Vein endothelial cell (primary cell): ENCODE measurements around the gene GGA1. TPM values are rescaled to one million over a fixed set of nuclear protein-coding genes. Genes with fewer than 3 reads are reported as not detected.

ENCODE experiments used
- small RNA-seq: library from RNA; depleted of rRNA; stranded (forward); fragments of <200 nt; gene quantifications from one replicate; pipeline ENCODE3, GENCODE V24; 2012
- total RNA-seq: library from RNA; depleted of rRNA; stranded (reverse); fragments of >200 nt; gene quantifications from 2 replicates; pipeline ENCODE4 v1.2.3, GENCODE V29; 2012

The GGA1 gene
- 37.9 and 50.6 TPM in 2 replicates for total RNA-seq

GRCh38 chr22:37608477-37609239, at the start of gene GGA1:
Gene GGA1 (plus strand): TSS chr22:37608834. CDS start chr22:37608861, 27 bp downstream.

GRCh38 chr22:37559901-37560607, 48.6 kb upstream of the GGA1 start, which contains the start of gene CDC42EP1:
Gene CDC42EP1 (plus strand): TSS chr22:37560480. CDS start chr22:37566350, 5,870 bp downstream.

GRCh38 chr22:37639070-37639760, 30.6 kb downstream of the GGA1 start, which contains the start of gene SH3BP1:
Gene SH3BP1 (plus strand): TSS chr22:37639669. CDS start chr22:37639788, 119 bp downstream.

GRCh38 chr22:37658133-37659065, 49.8 kb downstream of the GGA1 start, which contains the start of gene PDXP:
Gene PDXP (plus strand): TSS chr22:37658723. CDS start chr22:37658783, 60 bp downstream.

GRCh38 chr22:37674951-37675929, 66.6 kb downstream of the GGA1 start, which contains the start of gene LGALS1:
Gene LGALS1 (plus strand): TSS chr22:37675636. CDS start chr22:37675703, 67 bp downstream.

Small RNAs within 50 kb of the gene (small RNA-seq; reads per million reads assigned to genes)
- gene RF00017 (not detected), gene RN7SL385P (not detected)

Other genes starting within 250 kb of the GGA1 start
- 0.10 and 0.33 TPM in 2 replicates for gene ELFN2, start 181.4 kb upstream of the GGA1 start, total RNA-seq
- 146 and 170 TPM in 2 replicates for gene MFNG, start 122.5 kb upstream of the GGA1 start, total RNA-seq
- gene CARD10, start 89.4 kb upstream of the GGA1 start, total RNA-seq: 34.4 and 43.8 TPM in 2 replicates
- 42.1 and 61.7 TPM in 2 replicates for gene CDC42EP1, start 48.4 kb upstream of the GGA1 start, total RNA-seq
- not detected in 2 replicates for gene LGALS2, start 28.7 kb upstream of the GGA1 start, total RNA-seq
- 0.98 and 1.4 TPM in 2 replicates for gene SH3BP1, start 30.8 kb downstream of the GGA1 start, total RNA-seq
- 11.8 and 15.4 TPM in 2 replicates for gene PDXP, start 49.9 kb downstream of the GGA1 start, total RNA-seq
- 2,855 and 3,057 TPM in 2 replicates for gene LGALS1, start 66.8 kb downstream of the GGA1 start, total RNA-seq
- gene NOL12, start 77.5 kb downstream of the GGA1 start, total RNA-seq: 15.0 and 21.0 TPM in 2 replicates
- 107 and 129 TPM in 2 replicates for gene TRIOBP, start 88.2 kb downstream of the GGA1 start, total RNA-seq
- 26.1 and 28.8 TPM in 2 replicates for gene GCAT, start 199.1 kb downstream of the GGA1 start, total RNA-seq
- gene GALR3, start 214.5 kb downstream of the GGA1 start, total RNA-seq: 0.33 TPM in 1 of 2 replicates, not detected in the other
- 39.2 and 40.9 TPM in 2 replicates for gene ANKRD54, start 235.5 kb downstream of the GGA1 start, total RNA-seq
- gene EIF3L, start 240.6 kb downstream of the GGA1 start, total RNA-seq: 407 and 430 TPM in 2 replicates